H1 (cell line): ENCODE measurements around the gene SLC2A2. TPM values are rescaled to one million over a fixed set of nuclear protein-coding genes. Genes with fewer than 3 reads are reported as not detected.
A peak's percentile ranks its signal among the peaks of the same experiment; 100 is the strongest.

Experiments used
- CTCF ChIA-PET: fragments of 300-600 bp; sonication (Branson Sonifier 250); formaldehyde crosslinking; loops from one replicate; lab custom pipeline; 2021; ENCODE audit not compliant: partially characterized antibody; lab: Charles Lee
- POLR2A ChIA-PET: fragments of 300-600 bp; sonication (Branson Sonifier 250); formaldehyde crosslinking; loops from one replicate; lab custom pipeline; 2021; ENCODE audit warnings: inconsistent platforms; ENCODE audit not compliant: partially characterized antibody; lab: Charles Lee
- DNase-seq, 2 experiments: peaks; one replicate each; pipeline versions ENCODE4 v3.0.0 to v3.0.0-alpha.2; 2010 to 2022; ENCODE audit warnings: low spot score in 2 of 2, low read depth in 1 of 2, mixed read lengths in 1 of 2
- FAIRE-seq: peaks from 2 replicates; lab custom pipeline; 2011; peaks lifted over from hg19 to GRCh38; lab: Jason Lieb, UNC
- H2AFZ ChIP-seq: 2 replicates; pipeline ENCODE4 v1.8.1; 2012; ENCODE audit warnings: low read length, inconsistent platforms
- H2AK5ac ChIP-seq: 2 replicates; pipeline ENCODE4 v1.6.1; 2013; ENCODE audit warnings: low read depth, low read length
- H2BK120ac ChIP-seq: replicated peaks from 2 replicates; pipeline ENCODE3; 2013; ENCODE audit warnings: low read depth, low read length, inconsistent platforms
- H2BK12ac ChIP-seq: 2 replicates; pipeline ENCODE4 v1.6.1; 2013; ENCODE audit warnings: low read depth, low read length
- H2BK15ac ChIP-seq: 2 replicates; pipeline ENCODE4 v1.6.1; 2013; ENCODE audit warnings: low read length
- H2BK20ac ChIP-seq: 2 replicates; pipeline ENCODE4 v1.6.1; 2013; ENCODE audit warnings: low read length
- H2BK5ac ChIP-seq: 2 replicates; pipeline ENCODE4 v1.6.1; 2013; ENCODE audit warnings: low read depth, low read length
- H3K14ac ChIP-seq: 2 replicates; pipeline ENCODE4 v1.6.1; 2013; ENCODE audit warnings: inconsistent platforms; ENCODE audit not compliant: insufficient read length
- H3K18ac ChIP-seq: 2 replicates; pipeline ENCODE4 v1.6.1; 2013; ENCODE audit warnings: low read length; ENCODE audit errors: extremely low read depth
- H3K23ac ChIP-seq: 2 replicates; pipeline ENCODE4 v1.6.1; 2013; ENCODE audit warnings: inconsistent platforms; ENCODE audit not compliant: insufficient read length
- H3K23me2 ChIP-seq: 2 replicates; pipeline ENCODE4 v1.6.1; 2013; ENCODE audit warnings: low read depth, low read length
- H3K27ac ChIP-seq: 2 replicates; pipeline ENCODE4 v1.6.1; 2011; ENCODE audit warnings: low read depth, low read length, inconsistent platforms
- H3K27me3 ChIP-seq, 4 experiments: replicated peaks in 1 of 4; 1 replicate in 1 of 4; 2 replicates in 3 of 4; pipeline versions ENCODE4 v1.6.1 to v1.8.1; 2011 to 2013; ENCODE audit warnings: low read length in 3 of 4, mild to moderate bottlenecking in 3 of 4, inconsistent platforms in 2 of 4, mixed read lengths in 2 of 4, moderate library complexity in 1 of 4; ENCODE audit not compliant: control insufficient read depth in 3 of 4, insufficient read depth in 3 of 4; ENCODE audit errors: extremely low read depth in 1 of 4
- H3K36me3 ChIP-seq, 4 experiments: 2 replicates each; pipeline versions ENCODE4 v1.6.1 to v1.8.1; 2011 to 2013; ENCODE audit warnings: mild to moderate bottlenecking in 4 of 4, low read length in 3 of 4, moderate library complexity in 2 of 4, control low read depth in 1 of 4, inconsistent platforms in 1 of 4; ENCODE audit not compliant: insufficient read depth in 4 of 4, control insufficient read depth in 2 of 4
- H3K4ac ChIP-seq: replicated peaks from 2 replicates; pipeline ENCODE3; 2013; ENCODE audit warnings: low read length, low read depth, mixed read lengths, inconsistent platforms; ENCODE audit not compliant: insufficient read length
- H3K4me1 ChIP-seq, 4 experiments: replicated peaks in 1 of 4; 1 replicate in 1 of 4; 2 replicates in 3 of 4; pipeline versions ENCODE4 v1.6.1 to v1.8.1; 2011 to 2013; ENCODE audit warnings: low read length in 3 of 4, inconsistent platforms in 2 of 4, mixed read lengths in 1 of 4; ENCODE audit not compliant: insufficient read depth in 4 of 4, control insufficient read depth in 3 of 4
- H3K4me2 ChIP-seq, 2 experiments: 2 replicates each; pipeline versions ENCODE4 v1.6.1 to v1.8.1; 2011 to 2013; ENCODE audit warnings: low read depth in 2 of 2, low read length in 2 of 2, control low read depth in 1 of 2, inconsistent platforms in 1 of 2, mild to moderate bottlenecking in 1 of 2; ENCODE audit not compliant: insufficient read depth in 1 of 2
- H3K4me3 ChIP-seq, 4 experiments: fragments of 200-600, 300-600 bp in 1 of 4; sonication (generic), shearing (Covaris generic), sonication (Bioruptor Twin) in 1 of 4; 2 replicates each; pipeline versions ENCODE4 v1.5.1 to v1.8.1; 2011 to 2016; ENCODE audit warnings: low read length in 4 of 4, low read depth in 3 of 4, control low read depth in 2 of 4, inconsistent platforms in 2 of 4, mild to moderate bottlenecking in 2 of 4, mixed read lengths in 1 of 4, moderate library complexity in 1 of 4; ENCODE audit not compliant: insufficient read depth in 2 of 4; ENCODE audit errors: extremely low read depth in 1 of 4
- H3K56ac ChIP-seq: replicated peaks from 2 replicates; pipeline ENCODE3; 2013; ENCODE audit warnings: low read depth, mild to moderate bottlenecking, mixed read lengths, low read length, inconsistent platforms; ENCODE audit not compliant: insufficient read length
- H3K79me1 ChIP-seq: 2 replicates; pipeline ENCODE4 v1.6.1; 2013; ENCODE audit warnings: low read depth, low read length, control low read depth
- H3K79me2 ChIP-seq, 2 experiments: 2 replicates each; pipeline versions ENCODE4 v1.6.1 to v1.8.1; 2012 to 2013; ENCODE audit warnings: low read length in 2 of 2, mild to moderate bottlenecking in 2 of 2, inconsistent platforms in 1 of 2; ENCODE audit not compliant: insufficient read depth in 2 of 2, control insufficient read depth in 1 of 2
- H3K9ac ChIP-seq, 4 experiments: replicated peaks in 1 of 4; 1 replicate in 1 of 4; 2 replicates in 3 of 4; pipeline versions ENCODE4 v1.6.1 to v1.8.1; 2011 to 2013; ENCODE audit warnings: low read depth in 3 of 4, low read length in 3 of 4, control low read depth in 2 of 4, mild to moderate bottlenecking in 2 of 4, moderate library complexity in 2 of 4, inconsistent platforms in 1 of 4; ENCODE audit errors: extremely low read depth in 1 of 4
- H3K9me3 ChIP-seq, 2 experiments: 2 replicates each; pipeline versions ENCODE4 v1.6.1 to v1.8.1; 2012 to 2013; ENCODE audit warnings: mild to moderate bottlenecking in 2 of 2, moderate library complexity in 2 of 2, control low read depth in 1 of 2, inconsistent platforms in 1 of 2, low read depth in 1 of 2, low read length in 1 of 2, mixed read lengths in 1 of 2; ENCODE audit not compliant: insufficient read depth in 2 of 2
- H4K20me1 ChIP-seq, 2 experiments: replicated peaks in 1 of 2; 2 replicates each; pipeline versions ENCODE3 to v1.8.1; 2011 to 2013; ENCODE audit warnings: inconsistent platforms in 2 of 2, low read length in 2 of 2, mild to moderate bottlenecking in 1 of 2; ENCODE audit not compliant: insufficient read depth in 2 of 2, control insufficient read depth in 1 of 2
- H4K5ac ChIP-seq: 2 replicates; pipeline ENCODE4 v1.6.1; 2013; ENCODE audit warnings: low read length, low read depth, mixed read lengths, inconsistent platforms; ENCODE audit not compliant: insufficient read length
- H4K8ac ChIP-seq: 2 replicates; pipeline ENCODE4 v1.8.0; 2013; ENCODE audit warnings: mild to moderate bottlenecking, moderate library complexity, low read length, inconsistent platforms; ENCODE audit not compliant: insufficient read depth; ENCODE audit errors: extremely low read depth
- H4K91ac ChIP-seq: replicated peaks from 2 replicates; pipeline ENCODE3; 2013; ENCODE audit warnings: low read length, mixed read lengths, inconsistent platforms; ENCODE audit not compliant: insufficient read length
- EP300 ChIP-seq, 2 experiments: IDR thresholded peaks; 1 replicate in 1 of 2; 2 replicates in 1 of 2; pipeline ENCODE4 v1.6.1; 2011 to 2012; ENCODE audit warnings: low read depth in 2 of 2, low read length in 2 of 2, mild to moderate bottlenecking in 2 of 2, borderline replicate concordance in 1 of 2, inconsistent platforms in 1 of 2, moderate library complexity in 1 of 2
- JUND ChIP-seq: IDR thresholded peaks from 2 replicates; pipeline ENCODE4 v1.6.1; 2011; ENCODE audit warnings: mild to moderate bottlenecking, improper control_type of control experiment, low read length
- RAD21 ChIP-seq, 2 experiments: IDR thresholded peaks in 1 of 2; conservative IDR thresholded peaks in 1 of 2; 2 replicates each; pipeline ENCODE4 v1.6.1; 2011; ENCODE audit warnings: low read depth in 2 of 2, low read length in 2 of 2, improper control_type of control experiment in 1 of 2, inconsistent platforms in 1 of 2, mild to moderate bottlenecking in 1 of 2, moderate library complexity in 1 of 2
- WGBS, 2 experiments: shearing (Covaris generic) in 1 of 2; methylation state at CpG; one replicate each; pipeline versions ENCODE4 v1.1.6 to v1.1.7; 2013 to 2015; ENCODE audit warnings: low lambda C conversion rate in 2 of 2, mixed read lengths in 2 of 2, inconsistent platforms in 1 of 2, low coverage in 1 of 2, missing lambda C conversion rate in 1 of 2; ENCODE audit not compliant: insufficient replicate concordance in 2 of 2, insufficient coverage in 1 of 2, insufficient read length in 1 of 2; ENCODE audit errors: extremely low coverage in 1 of 2, missing lambda C conversion rate in 1 of 2; 5-methylcytosine and 5-hydroxymethylcytosine counted together
- polyA plus RNA-seq, 7 experiments: library from polyadenylated mRNA; depleted of rRNA in 3 of 7; stranded (reverse) in 5 of 7; unstranded in 2 of 7; fragments of >200 nt in 5 of 7; fragments of 200-250 nt in 2 of 7; gene quantifications; 1 replicate in 5 of 7; 2 replicates in 1 of 7; 4 replicates in 1 of 7; pipeline versions ENCODE4 v1.2.1 to v1.2.3, GENCODE V29; 2011 to 2013; ENCODE audit warnings: missing spikeins in 2 of 7, mixed read lengths in 2 of 7
- total RNA-seq: library from RNA; stranded (reverse); fragmentation: NEBNext Ultra II Directional; extraction: Animal tissue kit (Norgen Biotek cat#: 25700); gene quantifications from 2 replicates; pipeline ENCODE4 v1.2.1, GENCODE V29; 2021
- TF ChIP-seq, protein P1 (sequence below), 3 experiments: IDR thresholded peaks; 1 replicate in 2 of 3; 2 replicates in 1 of 3; pipeline versions ENCODE4 v1.5.1 to v1.6.1; 2011; ENCODE audit warnings: low read length in 3 of 3, mild to moderate bottlenecking in 3 of 3, inconsistent platforms in 2 of 3, low read depth in 1 of 3, moderate library complexity in 1 of 3; ENCODE audit not compliant: insufficient read depth in 1 of 3; ENCODE audit errors: control extremely low read depth in 1 of 3

The SLC2A2 gene
- total and polyA plus RNA-seq, 2 of the 8 experiments (the other 6 are each of a cell fraction or from before 2014, with no cell fraction given) = not detected

DNA sequence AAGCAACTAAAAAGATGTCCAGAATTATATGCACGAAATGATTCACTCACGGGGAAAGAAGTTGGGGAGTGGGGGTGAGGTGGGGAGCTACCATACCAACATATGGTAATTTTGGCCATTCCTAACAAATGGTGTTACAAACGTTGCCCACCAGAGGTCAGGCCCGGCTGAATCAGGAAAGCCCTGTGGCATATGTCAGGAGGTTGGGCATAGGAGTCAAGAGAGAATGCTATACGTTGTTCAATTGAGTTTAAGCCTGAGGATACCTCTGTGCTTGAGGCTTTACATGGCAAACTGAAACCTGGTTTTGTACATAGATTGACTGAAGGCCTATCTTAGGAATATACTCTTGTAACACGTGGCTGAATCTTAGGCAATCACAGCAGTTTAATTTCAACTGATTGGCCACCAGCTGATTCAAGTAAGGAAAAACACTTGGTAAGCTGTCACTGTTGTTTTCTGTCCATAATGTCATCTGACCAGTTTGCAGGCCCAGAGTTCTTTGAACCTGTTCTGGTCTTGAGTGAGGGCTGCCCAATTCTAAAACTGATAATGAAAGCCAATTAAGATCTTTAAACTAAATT lies 23.4 kb upstream of the SLC2A2 start:
- POLR2A ChIA-PET = no interaction called here
- FAIRE-seq = peak; percentile 92

More for the DNA sequence above, 23.4 kb upstream of the SLC2A2 start:
- H2AK5ac ChIP-seq = no peak overlapping the region
- H3K4me2 ChIP-seq = no peak overlapping the region
- CTCF ChIA-PET = interaction anchor here (0.6 to 3.2 kb wide), 46 partner anchors 8 to 723 kb away, joined by 3 to 24 read pairs (median 4); no protein-coding TSS in a partner anchor
- H4K5ac ChIP-seq = no peak overlapping the region
- no peaks in the 10 kb centered on the region for H3K27me3 ChIP-seq
- peak overlapping the region; percentile 76; the same call in 1 of the 2 replicates for H2AFZ ChIP-seq
- no peaks in the 10 kb centered on the region for H3K23me2 ChIP-seq
- no peaks in the 10 kb centered on the region for H3K79me1 ChIP-seq
- H2BK15ac ChIP-seq = no peak overlapping the region
- H3K4me1 ChIP-seq = no peaks in the 10 kb centered on the region
- no peak overlapping the region for H3K56ac ChIP-seq
- DNase-seq = peak; percentile 36 to 65
- H3K4me3 ChIP-seq = no peak overlapping the region
- no peak overlapping the region for H3K23ac ChIP-seq
- WGBS, 2 experiments = 31% methylated on average over 6 of the region's 6 CpGs; no CpG with 5 or more reads in 1 of the 2 experiments
- H2BK20ac ChIP-seq = no peak overlapping the region
- H2BK12ac ChIP-seq = no peak overlapping the region
- no peaks in the 10 kb centered on the region for H3K79me2 ChIP-seq
- no peaks in the 10 kb centered on the region for H4K20me1 ChIP-seq
- no peaks in the 10 kb centered on the region for H3K9me3 ChIP-seq
- H3K9ac ChIP-seq = no peak overlapping the region
- no peak overlapping the region for H3K4ac ChIP-seq
- TF ChIP-seq, protein P1, sequence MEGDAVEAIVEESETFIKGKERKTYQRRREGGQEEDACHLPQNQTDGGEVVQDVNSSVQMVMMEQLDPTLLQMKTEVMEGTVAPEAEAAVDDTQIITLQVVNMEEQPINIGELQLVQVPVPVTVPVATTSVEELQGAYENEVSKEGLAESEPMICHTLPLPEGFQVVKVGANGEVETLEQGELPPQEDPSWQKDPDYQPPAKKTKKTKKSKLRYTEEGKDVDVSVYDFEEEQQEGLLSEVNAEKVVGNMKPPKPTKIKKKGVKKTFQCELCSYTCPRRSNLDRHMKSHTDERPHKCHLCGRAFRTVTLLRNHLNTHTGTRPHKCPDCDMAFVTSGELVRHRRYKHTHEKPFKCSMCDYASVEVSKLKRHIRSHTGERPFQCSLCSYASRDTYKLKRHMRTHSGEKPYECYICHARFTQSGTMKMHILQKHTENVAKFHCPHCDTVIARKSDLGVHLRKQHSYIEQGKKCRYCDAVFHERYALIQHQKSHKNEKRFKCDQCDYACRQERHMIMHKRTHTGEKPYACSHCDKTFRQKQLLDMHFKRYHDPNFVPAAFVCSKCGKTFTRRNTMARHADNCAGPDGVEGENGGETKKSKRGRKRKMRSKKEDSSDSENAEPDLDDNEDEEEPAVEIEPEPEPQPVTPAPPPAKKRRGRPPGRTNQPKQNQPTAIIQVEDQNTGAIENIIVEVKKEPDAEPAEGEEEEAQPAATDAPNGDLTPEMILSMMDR (IDR thresholded peaks at IDR 0.05; ENCODE audit: control extremely low read depth in 1 of 3, insufficient read depth in 1 of 3, low read depth in 1 of 3, low read length in 3 of 3) = peak; percentile 67 to 84 (median 68)
- TF ChIP-seq JUND (peak; percentile 44; the same call in 1 of the 2 replicates), RAD21 (IDR thresholded peaks at IDR 0.05 in 1 of 2, conservative IDR thresholded peaks at IDR 0.05 in 1 of 2; ENCODE audit: low read depth in 2 of 2, low read length in 2 of 2) (peak; percentile 91 to 92), EP300 (IDR thresholded peaks at IDR 0.05; ENCODE audit: borderline replicate concordance in 1 of 2, low read depth in 2 of 2, low read length in 2 of 2) (no peak)
- H3K18ac ChIP-seq = no peak overlapping the region
- H3K36me3 ChIP-seq = no peaks in the 10 kb centered on the region
- no peak overlapping the region for H2BK5ac ChIP-seq
- no peak overlapping the region for H4K8ac ChIP-seq
- no peak overlapping the region for H2BK120ac ChIP-seq
- no peak overlapping the region for H4K91ac ChIP-seq
- no peak overlapping the region for H3K27ac ChIP-seq
- H3K14ac ChIP-seq = no peak overlapping the region
